Measurements from ENCODE around the gene SKP1. TPM values are rescaled to one million over a fixed set of nuclear protein-coding genes. Genes with fewer than 3 reads are reported as not detected.

SKP1 gene
- polyA plus RNA-seq, 4 donors: 586 to 942 (median 756) TPM

DNA sequence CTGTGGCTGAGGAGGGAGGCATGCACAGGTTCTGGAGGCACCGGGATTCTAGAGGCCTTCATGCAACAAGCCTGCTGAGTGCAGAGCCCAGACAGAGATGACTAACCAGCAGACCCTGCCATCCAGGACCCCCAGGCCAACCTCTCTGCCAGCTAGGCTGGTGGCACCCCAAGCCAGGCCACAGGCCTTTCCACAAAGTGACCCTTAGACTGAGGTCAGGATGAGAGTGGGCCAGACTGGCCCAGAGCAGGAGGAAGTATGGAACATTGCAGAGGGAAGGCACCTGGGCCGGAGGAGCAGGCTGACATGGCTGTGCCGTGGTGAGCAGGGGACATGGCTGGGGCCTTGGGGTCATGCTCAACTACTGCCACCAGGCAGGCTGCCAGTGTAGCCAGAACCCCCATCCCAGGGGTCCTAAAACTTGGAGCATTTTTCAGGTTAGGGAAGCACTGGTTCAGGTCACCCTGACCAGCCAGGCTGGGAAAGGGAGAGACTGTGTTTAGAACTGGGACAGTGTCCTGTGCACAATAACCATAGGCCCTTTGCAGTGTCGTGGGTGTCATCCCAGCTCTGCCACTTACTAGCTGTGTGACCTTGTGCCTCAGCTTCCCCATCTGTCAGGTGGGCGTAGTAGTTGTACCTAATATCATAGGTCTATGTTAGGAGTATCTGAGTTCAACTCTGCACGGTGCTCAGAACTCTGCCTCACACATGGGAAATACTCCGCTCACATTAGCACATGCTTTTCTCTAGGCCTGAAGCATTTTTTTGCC lies 45.0 kb downstream of the SKP1 start:
- no peak for DNase-seq (ENCODE audit: low read depth in 4 of 4, low spot score in 3 of 4)

DNA sequence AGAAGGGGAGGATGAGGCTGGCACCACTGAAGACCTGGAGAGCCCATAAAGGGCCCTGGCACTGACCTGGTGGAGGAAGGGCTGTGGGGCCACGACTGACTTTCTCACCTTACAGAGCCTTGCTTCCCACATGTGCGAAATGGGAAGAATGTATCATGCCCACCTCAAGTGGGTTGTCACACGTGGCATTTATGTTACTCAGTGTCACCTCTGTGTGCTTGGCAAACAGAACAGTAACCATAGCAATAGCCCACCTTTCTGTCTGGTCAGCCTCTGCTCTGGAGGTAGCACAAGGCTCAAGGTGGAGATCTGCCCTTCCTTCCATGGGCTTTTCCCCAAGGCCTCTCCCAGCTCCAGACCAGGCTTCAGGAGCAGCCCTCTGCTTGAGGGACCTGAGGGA lies 45.6 kb downstream of the SKP1 start:
- no peak for DNase-seq (ENCODE audit: low read depth in 4 of 4, low spot score in 3 of 4)

DNA sequence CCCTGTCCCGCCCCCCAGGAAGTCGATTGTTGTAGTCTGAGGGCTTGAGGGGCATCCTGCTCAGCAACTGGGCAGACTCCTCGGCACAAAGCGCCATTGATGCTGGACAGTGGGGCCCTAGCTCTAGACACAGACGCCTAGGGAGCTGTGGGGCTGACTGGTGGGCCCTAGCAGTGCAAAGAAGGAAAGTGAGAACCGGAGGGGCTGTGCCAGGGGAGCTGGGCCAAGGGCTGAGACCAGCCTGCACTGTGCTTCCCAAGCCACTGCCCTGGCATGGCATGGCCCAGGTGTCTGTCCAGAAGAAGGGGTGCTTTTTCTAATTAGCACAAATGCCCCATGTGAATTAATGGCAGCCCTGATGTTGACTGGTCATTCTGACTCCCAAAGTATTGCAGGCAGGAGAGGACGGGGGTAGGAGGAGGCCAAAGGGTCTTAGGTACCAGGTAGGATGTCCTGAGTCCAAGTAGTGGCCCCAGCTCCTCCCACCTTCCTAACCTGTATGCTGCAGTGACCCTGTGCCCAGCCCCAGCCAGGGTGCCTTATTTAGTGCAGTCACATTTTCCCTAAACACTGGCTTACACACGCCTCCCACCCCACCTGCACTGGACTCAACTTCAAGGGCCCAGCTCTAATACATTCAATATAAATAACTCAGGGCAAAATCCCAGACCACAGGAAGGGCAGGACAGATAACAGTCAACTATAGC lies 46.4 kb downstream of the SKP1 start:
- no peak for DNase-seq (ENCODE audit: low read depth in 4 of 4, low spot score in 3 of 4)

DNA sequence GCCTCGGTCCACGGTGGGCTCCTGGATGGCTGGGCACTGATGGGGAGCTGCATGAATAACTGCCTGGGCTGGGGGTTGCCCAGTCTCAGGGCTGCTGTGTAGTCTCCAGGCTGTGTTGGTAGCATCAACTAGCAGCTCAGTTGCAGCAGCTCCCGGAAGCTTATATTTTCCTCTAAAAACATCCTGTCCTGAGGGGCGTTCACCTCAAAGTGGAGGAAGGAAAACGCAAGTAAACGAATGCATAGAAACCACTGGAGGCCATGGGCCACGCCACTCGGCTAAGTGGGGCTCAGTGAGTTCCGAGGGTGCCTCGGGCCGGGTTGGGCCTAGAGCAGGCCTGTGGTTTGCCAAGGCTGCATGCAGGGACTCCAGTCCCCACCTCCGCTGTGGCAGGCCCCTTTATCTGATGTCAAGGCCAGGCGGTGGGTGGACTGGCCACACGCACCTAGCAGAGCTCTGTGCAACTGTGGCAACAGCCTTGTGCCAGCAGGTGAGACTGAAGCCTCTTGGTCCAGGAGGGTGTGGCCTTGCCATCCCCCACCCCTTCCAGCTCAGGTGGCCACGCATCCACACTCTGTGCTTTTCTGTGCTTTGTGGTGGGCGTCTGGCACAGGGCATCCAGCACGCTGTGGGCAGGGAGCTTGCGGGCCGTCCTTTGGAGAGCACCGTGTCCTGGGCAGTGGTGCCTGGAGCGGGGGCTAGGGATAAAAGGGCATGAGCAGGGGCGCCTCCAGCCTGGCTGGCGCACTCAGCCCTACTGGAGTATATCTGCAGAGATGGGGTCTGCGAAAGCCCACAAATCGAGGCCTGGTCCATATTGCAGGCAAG lies 47.1 kb downstream of the SKP1 start:
- no peak for DNase-seq (ENCODE audit: low read depth in 4 of 4, low spot score in 3 of 4)

DNA sequence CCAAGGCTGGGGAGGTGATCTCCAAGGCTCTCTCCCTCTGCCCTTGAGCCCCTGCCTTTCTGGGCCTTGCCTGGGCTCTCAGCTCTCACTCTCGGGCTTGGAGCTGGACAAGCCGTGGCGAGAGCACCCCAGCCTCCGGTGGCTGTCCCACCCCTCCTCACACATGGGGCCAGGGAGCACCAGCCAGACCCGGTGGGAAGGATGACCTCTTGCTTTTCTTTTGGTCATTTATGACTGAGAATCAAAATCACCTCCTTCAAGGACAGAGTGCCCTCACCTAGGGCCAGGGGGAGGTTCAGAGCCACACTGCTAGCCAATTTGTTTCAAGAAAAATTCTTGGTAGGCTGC lies 48.1 kb downstream of the SKP1 start:
- no peak for DNase-seq (ENCODE audit: low read depth in 4 of 4, low spot score in 3 of 4)

DNA sequence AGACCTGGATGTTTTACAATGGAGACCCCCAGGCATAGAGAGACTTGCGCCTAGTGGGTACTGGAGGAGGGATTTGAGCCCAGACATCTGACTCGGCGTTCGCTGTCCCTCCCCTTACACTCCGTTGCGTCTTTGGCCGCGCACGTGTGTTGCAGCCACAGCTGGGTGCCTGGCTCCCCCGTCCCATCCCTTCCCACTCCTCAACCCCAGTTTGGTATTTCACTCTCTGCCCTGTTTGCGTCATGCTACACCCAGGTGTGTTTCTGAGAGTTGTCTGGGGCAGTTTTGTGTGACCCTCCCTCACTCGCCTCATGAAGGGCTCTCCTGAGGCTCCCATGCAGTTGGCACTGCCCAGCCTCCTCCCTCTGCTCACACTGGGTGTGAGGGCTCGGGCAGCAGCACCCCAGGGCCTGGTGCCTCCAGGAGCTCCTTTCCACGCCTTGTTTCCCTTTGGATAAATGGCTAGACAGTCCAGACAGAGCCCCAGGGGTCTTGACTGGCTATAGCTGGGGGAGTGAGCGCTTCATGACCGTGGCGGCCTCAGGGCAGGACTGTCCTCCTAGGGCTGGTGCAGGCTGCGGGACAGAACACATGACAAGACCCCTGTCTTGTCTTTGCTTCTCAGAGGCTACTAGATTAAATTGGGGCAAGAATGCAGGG lies 48.6 kb downstream of the SKP1 start:
- DNase-seq (ENCODE audit: low read depth in 4 of 4, low spot score in 3 of 4): no peak

DNA sequence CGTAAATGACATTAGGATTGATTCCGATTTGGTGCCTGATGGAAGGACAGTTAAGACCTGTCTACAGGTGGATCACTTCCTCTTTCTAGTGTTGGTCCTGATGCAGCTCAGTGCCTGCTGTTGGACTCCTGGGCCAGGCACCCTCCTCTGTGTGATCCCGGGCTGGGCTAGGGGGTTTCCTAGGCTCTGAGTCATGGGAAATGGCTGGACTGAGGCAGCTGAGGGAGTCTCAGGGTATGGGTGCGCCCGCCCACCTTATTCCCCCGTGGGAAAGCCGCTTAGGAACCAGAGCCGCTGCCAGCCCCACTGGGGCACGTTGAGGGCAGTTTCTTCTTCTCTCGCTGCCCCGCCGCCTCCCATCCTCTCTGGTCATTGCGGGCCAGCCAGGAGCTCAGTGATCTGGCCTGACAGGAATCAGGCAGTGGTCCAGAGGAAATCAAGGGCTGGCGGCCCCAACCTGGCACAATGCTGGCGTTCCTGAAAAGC lies 49.3 kb downstream of the SKP1 start:
- no peak for DNase-seq (ENCODE audit: low read depth in 4 of 4, low spot score in 3 of 4)

DNA sequence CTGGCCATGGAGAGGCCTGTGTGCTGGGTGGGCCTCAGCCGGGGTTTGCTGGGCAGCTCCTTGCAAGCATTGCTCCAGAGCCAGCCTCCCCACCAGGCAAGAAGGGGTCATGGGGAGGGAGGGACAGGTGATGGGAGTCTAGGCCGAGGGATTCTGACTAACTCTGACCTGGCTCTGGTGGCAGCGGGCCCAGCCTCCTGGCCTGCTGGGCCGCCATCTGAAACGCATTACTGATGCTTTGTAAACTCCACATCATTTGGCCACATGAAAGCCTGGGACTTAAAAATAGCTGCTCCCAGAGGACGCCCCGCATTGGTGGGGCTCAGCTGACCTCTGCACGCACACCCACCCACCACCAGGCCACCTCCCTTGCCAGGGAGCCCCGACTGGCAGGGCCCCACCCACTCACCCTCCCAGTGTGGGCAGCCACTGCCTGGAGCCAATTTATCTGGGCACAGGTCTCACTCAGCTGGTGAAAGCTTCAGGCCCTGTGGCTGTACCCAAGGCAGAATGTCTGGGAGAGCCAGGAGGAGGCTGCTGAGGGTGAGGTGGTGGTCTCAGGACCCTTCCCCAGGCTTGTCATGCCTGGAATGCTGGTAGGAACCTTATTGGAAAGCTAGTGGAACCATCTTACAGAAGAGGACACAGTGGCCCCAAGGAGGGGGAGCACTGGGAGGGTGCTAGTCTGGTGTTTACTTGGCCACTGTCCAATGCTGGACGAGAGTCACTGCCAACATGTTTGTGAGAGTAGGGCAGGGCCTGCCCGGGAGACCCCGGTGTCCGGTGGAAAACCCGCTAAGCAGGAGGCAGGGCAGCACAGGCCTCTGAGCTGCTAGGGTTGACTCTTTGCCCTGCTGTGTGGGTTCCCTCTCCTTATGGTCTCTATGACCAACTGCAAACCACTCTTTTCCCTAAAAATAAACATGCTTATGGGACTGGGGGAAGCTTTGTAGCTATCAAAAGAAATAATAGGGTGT lies 51.4 kb downstream of the SKP1 start:
- DNase-seq (ENCODE audit: low read depth in 4 of 4, low spot score in 3 of 4): no peak

DNA sequence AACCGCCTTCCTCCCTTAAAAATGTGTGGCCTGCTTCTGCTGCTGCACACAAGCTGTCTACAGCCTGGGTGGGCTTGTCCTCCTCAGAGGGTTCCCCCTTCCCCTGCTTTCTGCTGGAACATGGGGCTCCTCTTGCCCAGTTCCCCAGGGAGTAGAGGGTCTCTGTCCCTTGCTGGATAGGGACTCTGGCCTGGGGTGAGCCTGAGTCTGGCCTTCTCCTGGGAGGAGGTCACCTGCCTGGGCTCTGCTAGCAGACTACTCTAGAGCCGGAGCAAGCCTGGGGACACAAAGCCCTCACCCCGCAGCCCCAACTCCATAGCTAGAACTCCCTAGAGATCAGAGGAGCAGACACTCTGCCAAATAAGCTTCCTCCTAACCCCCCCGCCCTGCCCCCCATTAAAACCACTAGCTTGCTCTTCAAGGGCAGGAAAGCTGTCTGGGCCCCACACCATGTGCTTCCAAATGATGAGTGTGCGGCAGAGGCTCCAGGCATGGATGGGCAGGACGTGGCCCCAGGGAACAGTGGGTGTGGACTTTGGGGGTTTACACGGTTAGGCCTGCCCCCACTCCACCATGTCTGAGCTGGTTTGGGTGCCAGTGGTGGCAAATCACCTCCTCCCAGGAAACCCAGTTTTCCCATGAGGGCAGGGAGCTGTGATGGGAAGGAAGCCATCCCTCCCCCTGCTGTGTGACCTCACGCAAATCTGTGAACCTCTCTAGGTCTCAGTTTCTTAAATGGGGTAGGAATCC lies 52.3 kb downstream of the SKP1 start:
- DNase-seq (ENCODE audit: low read depth in 4 of 4, low spot score in 3 of 4): no peak

DNA sequence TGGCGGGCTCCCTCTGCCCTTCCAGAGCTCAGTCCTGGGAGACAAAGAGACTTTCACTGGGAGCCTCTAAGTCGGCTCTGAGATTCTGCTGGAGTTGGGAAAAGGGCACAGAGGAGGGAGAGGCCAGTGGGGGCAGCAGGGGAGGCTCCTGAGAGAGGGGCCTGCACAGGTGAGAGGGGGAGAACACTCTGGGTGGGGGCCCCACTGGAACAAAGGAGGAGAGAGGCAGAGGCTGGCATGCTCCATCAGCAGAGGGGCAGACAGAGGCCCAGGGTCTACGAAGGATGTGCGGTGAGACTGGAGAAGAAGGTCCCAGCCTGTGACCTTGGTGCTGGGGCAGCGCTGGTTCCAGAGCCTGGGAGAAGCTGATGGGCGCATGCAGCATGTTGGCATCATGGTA lies 53.4 kb downstream of the SKP1 start:
- DNase-seq (ENCODE audit: low read depth in 4 of 4, low spot score in 3 of 4): no peak

DNA sequence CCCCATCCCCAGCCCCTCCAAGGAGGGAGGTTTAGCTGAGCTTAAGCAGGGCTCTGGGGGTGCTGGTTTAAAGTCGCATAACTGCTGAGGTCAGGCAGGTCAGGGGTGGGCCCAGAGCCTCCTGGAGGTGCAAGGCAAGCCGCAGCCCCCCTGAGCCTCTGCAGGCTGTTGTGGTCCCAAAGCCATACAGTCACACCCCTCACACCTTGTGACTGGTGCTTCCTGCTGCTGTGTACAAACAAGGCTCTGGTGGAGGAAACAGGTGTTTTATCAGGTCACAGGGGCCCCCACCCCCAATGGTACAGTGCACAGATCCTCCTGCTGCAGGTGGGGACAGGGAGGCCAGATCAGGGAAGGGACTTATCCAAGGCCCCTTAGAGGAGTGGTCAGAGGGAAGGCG lies 54.2 kb downstream of the SKP1 start:
- DNase-seq (ENCODE audit: low read depth in 4 of 4, low spot score in 3 of 4): no peak

DNA sequence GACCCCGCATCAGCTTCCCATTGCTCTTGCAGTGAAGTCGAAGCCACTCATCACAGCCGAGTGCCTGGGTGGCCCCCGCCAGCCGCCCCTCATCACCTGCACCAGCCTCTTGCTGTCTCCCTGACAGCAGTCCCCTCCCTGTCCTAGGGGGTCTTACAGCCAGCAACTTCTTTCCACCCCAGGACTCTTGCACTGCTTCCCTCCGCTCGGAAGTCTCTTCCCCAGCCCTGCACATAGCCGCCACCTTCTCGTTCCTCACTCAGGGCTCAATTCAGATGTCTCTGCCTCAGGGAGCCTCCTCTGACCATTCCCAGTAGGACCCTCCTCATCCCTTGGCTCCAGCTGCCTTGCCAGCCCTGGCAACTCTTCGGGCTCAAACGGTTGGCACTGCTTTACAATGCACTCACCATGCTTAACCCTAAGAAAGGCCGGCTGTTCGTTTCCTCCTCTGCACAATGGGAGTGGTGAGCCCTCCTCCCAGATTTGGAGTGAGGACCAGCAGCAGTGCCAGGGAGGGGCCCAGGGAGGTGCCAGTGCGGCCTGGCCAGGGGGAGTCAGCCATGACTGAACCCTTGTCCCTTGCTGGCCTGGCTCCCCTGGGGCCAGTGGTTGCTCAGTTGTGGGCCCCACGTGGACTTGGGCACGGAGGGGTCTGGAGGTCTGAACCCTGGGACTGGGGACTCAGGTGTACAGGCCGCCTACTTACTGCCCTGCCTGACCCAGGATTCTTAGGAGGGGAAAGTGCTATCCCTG lies 56.2 kb downstream of the SKP1 start:
- DNase-seq (ENCODE audit: low read depth in 4 of 4, low spot score in 3 of 4): no peak

DNA sequence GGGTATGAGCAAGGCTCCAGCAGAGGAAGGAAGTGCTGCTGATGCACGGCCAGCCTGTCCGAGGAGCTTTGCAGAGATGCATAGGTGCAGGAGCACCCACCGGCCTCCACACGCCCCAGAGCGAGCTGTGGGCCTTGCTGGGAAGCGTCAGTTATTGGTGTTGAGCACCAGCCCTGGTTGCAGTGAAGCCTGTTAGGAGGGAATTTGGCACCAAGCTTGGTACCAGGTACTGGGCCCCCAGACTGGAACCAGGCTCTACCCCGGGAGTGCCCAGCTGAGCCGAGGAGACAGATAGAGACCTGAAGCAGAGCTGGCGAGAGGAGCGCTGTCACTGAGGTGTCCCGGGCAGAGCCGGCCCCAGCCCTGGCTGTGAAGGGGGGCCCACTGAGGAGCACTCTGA lies 57.0 kb downstream of the SKP1 start:
- DNase-seq (ENCODE audit: low read depth in 4 of 4, low spot score in 3 of 4): no peak

DNA sequence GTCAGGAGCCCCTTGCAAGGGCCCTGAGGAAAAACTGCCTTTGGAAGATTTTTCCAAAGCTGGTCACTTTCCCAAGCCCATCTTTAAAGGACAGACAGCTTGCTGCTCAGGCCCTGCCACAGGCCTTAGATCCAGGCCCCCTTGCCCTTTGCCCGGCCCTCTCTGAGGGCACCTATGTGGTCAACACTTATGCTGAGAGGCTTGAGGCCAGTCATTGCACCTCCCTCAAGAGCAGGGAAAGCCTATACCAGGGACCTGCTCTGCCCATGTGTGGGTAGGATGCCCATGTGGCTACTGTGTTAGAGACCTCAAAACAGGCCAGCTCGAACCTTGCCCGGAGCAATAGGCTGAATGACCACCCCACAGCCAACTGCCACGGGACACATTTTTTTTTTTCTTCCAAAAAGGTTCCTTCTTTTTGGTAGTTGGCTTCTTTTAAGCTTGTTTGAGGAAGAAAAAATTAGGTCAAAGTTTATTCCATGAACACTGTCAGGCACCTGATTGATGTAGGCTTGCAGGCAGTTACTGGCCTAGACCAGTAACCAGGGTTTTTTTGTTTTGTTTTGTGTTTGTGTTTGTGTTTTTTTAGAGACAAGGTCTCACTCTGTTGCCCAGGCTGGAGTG lies 58.4 kb downstream of the SKP1 start:
- DNase-seq (ENCODE audit: low read depth in 4 of 4, low spot score in 3 of 4): no peak

DNA sequence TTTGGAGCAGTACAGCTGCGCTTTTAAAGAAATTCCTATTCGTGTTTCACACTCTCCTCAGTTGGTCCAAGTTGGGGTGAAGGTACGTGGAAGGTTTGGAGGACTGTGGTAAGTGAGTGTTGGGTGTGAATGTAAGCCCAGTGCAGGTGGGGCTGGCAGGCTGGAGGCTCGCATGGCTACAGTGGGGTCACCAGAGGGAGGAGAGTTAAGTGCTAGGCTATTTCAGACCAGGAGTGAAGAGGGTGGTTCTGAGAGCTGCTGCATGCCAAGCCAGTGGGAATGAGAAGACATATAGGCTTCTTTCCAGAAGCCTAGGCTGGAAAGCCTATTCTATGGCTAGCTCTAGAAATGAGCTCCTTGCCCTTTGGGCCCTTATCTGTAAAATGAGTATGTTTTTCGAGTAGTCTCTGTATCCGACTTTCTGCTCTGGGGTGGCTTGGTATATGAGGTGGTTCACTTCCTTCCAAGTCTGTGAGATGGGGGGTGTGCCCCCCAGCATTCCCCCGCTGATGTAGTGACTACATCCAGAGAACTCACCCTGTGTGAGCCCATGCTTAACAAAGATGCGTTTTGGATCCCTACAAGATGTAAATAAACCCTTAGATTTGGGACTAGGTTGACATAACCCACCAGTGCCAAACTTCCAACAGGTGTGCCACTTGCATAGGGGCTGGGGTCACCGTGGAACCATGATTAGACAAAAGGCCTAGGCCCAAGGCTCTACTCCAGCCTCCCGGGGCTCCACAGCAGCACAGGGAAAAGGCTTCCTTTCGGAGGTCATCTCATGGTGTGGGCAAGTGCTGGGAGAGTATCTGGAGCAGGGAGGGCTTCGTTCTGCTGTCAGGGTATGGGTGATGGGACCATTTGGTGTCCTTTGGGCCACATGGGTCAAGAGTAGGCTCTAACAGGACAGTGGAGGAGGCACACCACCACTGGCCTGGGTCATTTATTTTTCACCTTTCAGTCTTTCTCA lies 59.7 kb downstream of the SKP1 start:
- no peak for DNase-seq (ENCODE audit: low read depth in 4 of 4, low spot score in 3 of 4)

DNA sequence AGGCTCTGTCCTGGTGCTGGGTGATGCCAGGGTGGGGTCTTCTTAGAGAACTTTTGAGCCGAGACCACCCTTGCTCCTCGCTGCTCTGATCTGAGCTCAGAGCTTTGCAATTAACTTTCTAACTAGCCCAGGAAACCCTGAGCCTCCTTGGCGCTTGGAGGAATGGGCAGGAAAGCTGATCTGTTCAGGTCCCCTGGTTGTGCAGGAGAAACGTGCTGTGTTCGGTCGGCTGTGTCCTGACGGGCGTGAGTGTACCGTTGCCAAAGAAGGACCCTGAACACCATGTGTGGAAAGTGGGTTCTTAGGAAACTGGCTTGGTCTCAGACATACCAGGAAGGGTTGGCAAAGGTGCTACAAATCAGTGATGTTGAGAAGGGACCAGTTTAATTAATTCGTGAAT lies 60.5 kb downstream of the SKP1 start:
- no peak for DNase-seq (ENCODE audit: low read depth in 4 of 4, low spot score in 3 of 4)

DNA sequence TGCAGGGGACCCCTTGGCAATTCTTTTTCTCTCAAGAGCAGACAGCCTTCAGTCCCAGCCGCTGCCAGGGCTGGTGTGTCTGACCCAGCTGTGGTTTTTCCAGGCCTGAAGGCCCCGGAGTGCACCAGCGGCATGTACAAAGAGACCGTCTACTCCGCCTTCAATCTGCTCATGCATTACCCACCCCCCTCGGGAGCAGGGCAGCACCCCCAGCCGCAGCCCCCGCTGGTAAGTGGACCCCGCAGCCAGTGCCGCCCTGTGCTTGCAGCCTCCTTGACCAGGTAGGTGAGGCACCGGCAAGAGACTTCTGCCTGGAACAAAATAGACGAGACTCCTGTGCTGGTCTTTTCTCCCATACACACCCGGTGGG lies 61.0 kb downstream of the SKP1 start:
- DNase-seq (ENCODE audit: low read depth in 4 of 4, low spot score in 3 of 4): no peak

All from left renal pelvis (tissue), 4 donors.